SK-N-SH (cell line): ENCODE measurements around the gene CCSER1. TPM values are rescaled to one million over a fixed set of nuclear protein-coding genes. Genes with fewer than 3 reads are reported as not detected.

ENCODE experiments used
- CTCF ChIA-PET: fragments of 300-600, 350-600 bp; formaldehyde crosslinking; extraction: SDS; loops from one replicate; lab custom pipeline; 2021; lab: Yijun Ruan, JAX
- POLR2A ChIA-PET: fragments of 350-600 bp; sonication (Branson Sonifier 250); formaldehyde crosslinking; extraction: SDS; loops from one replicate; lab custom pipeline; 2020; ENCODE audit warnings: antibody characterized with exemption, inconsistent platforms; lab: Yijun Ruan, JAX
- DNase-seq: peaks from one replicate; pipeline ENCODE4 v3.0.0; 2012
- H2AFZ ChIP-seq: fragments of 200-600 bp; sonication (generic); 2 replicates; pipeline ENCODE4 v1.8.1; 2016; ENCODE audit warnings: antibody characterized with exemption, mild to moderate bottlenecking, low read depth
- H3F3A ChIP-seq: fragments of 200-600 bp; sonication (generic); replicated peaks from 2 replicates; pipeline ENCODE3; 2016; ENCODE audit warnings: antibody characterized with exemption, mild to moderate bottlenecking; ENCODE audit not compliant: insufficient read depth
- H3K27ac ChIP-seq, 2 experiments: fragments of 200-500 bp in 1 of 2; fragments of 200-600 bp in 1 of 2; sonication (Bioruptor generic) in 1 of 2; sonication (generic), shearing (Covaris generic) in 1 of 2; 2 replicates each; pipeline versions ENCODE4 v1.5.1 to v1.6.1; 2014 to 2016; ENCODE audit warnings: low read depth in 2 of 2, inconsistent platforms in 1 of 2, low read length in 1 of 2, mild to moderate bottlenecking in 1 of 2, mixed read lengths in 1 of 2
- H3K27me3 ChIP-seq: fragments of 200-600 bp; sonication (generic), shearing (Covaris generic); 2 replicates; pipeline ENCODE4 v1.6.1; 2016; ENCODE audit warnings: mixed run types; ENCODE audit not compliant: insufficient read depth
- H3K36me3 ChIP-seq, 2 experiments: fragments of 200-500 bp in 1 of 2; fragments of 200-600 bp in 1 of 2; sonication (Bioruptor generic) in 1 of 2; sonication (generic) in 1 of 2; replicated peaks in 1 of 2; 2 replicates each; pipeline versions ENCODE3 to v1.5.1; 2014 to 2016; ENCODE audit warnings: low read length in 1 of 2, mild to moderate bottlenecking in 1 of 2; ENCODE audit not compliant: insufficient read depth in 2 of 2, control insufficient read depth in 1 of 2
- H3K4me1 ChIP-seq, 2 experiments: fragments of 200-500 bp in 1 of 2; fragments of 200-600 bp in 1 of 2; sonication (Bioruptor generic) in 1 of 2; sonication (generic), shearing (Covaris generic) in 1 of 2; 2 replicates each; pipeline versions ENCODE4 v1.5.1 to v1.6.1; 2014 to 2016; ENCODE audit warnings: low read depth in 1 of 2, low read length in 1 of 2, mixed run types in 1 of 2; ENCODE audit not compliant: insufficient read depth in 2 of 2, control insufficient read depth in 1 of 2
- H3K4me2 ChIP-seq: fragments of 200-600 bp; sonication (generic), shearing (Covaris generic); 2 replicates; pipeline ENCODE4 v1.6.1; 2017; ENCODE audit warnings: mixed run types
- H3K4me3 ChIP-seq, 2 experiments: fragments of 200-500 bp in 1 of 2; fragments of 200-600 bp in 1 of 2; sonication (Bioruptor generic) in 1 of 2; sonication (generic), shearing (Covaris generic) in 1 of 2; 2 replicates each; pipeline versions ENCODE4 v1.5.1 to v1.8.1; 2014 to 2016; ENCODE audit warnings: low read depth in 2 of 2, inconsistent platforms in 1 of 2, low read length in 1 of 2, mild to moderate bottlenecking in 1 of 2, mixed read lengths in 1 of 2, moderate library complexity in 1 of 2
- H3K79me2 ChIP-seq: fragments of 200-600 bp; sonication (generic); 2 replicates; pipeline ENCODE4 v1.8.1; 2017; ENCODE audit warnings: mild to moderate bottlenecking; ENCODE audit not compliant: insufficient read depth
- H3K9ac ChIP-seq: fragments of 200-600 bp; sonication (generic); 2 replicates; pipeline ENCODE4 v1.6.1; 2017; ENCODE audit warnings: mixed run types
- H3K9me2 ChIP-seq: fragments of 200-600 bp; sonication (generic); 2 replicates; pipeline ENCODE4 v1.6.1; 2017; ENCODE audit warnings: mixed run types
- H3K9me3 ChIP-seq: fragments of 200-600 bp; sonication (generic); 2 replicates; pipeline ENCODE4 v1.6.1; 2017; ENCODE audit warnings: mixed run types, mild to moderate bottlenecking, moderate library complexity
- H4K20me1 ChIP-seq: fragments of 200-600 bp; sonication (generic); 2 replicates; pipeline ENCODE4 v1.6.1; 2017; ENCODE audit warnings: mild to moderate bottlenecking, mixed run types; ENCODE audit not compliant: insufficient read depth
- CTCF ChIP-seq: fragments of 200-600 bp; sonication (generic); IDR thresholded peaks from 2 replicates; pipeline ENCODE4 v1.6.1; 2017; ENCODE audit warnings: antibody characterized with exemption, mild to moderate bottlenecking, moderate library complexity
- ELF1 ChIP-seq: IDR thresholded peaks from 2 replicates; pipeline ENCODE4 v1.4.0; 2012
- MEF2A ChIP-seq: IDR thresholded peaks from 2 replicates; pipeline ENCODE4 v1.4.0; 2012; ENCODE audit warnings: low read depth, borderline replicate concordance
- PBX3 ChIP-seq: IDR thresholded peaks from 2 replicates; pipeline ENCODE4; 2012
- POLR2AphosphoS5 ChIP-seq: IDR thresholded peaks from 2 replicates; pipeline ENCODE4 v1.6.1; 2012; ENCODE audit warnings: low read depth, low read length
- RAD21 ChIP-seq: IDR thresholded peaks from 2 replicates; pipeline ENCODE4 v1.6.1; 2012; ENCODE audit warnings: mild to moderate bottlenecking, low read length
- RCOR1 ChIP-seq: fragments of 150-350 bp; IDR thresholded peaks from 2 replicates; pipeline ENCODE4 v1.6.1; 2017; ENCODE audit warnings: antibody characterized with exemption, low read length
- RFX5 ChIP-seq: IDR thresholded peaks from 2 replicates; pipeline ENCODE4 v1.6.1; 2012; ENCODE audit warnings: mild to moderate bottlenecking, improper control_type of control experiment, low read length
- SIN3A ChIP-seq: IDR thresholded peaks from 2 replicates; pipeline ENCODE4 v1.6.1; 2012; ENCODE audit warnings: low read depth, mild to moderate bottlenecking, low read length, moderate library complexity, borderline replicate concordance
- SMC3 ChIP-seq: IDR thresholded peaks from 2 replicates; pipeline ENCODE4 v1.6.1; 2012; ENCODE audit warnings: low read depth, low read length, improper control_type of control experiment
- TEAD4 ChIP-seq: IDR thresholded peaks from 2 replicates; pipeline ENCODE4 v1.4.0; 2012; ENCODE audit warnings: mild to moderate bottlenecking, borderline replicate concordance; ENCODE audit not compliant: insufficient read depth
- YY1 ChIP-seq: IDR thresholded peaks from 2 replicates; pipeline ENCODE4 v1.4.0; 2012; ENCODE audit warnings: low read depth, mild to moderate bottlenecking
- WGBS: methylation state at CpG from one replicate; pipeline ENCODE4 v1.1.6; 2017; ENCODE audit warnings: low lambda C conversion rate; 5-methylcytosine and 5-hydroxymethylcytosine counted together
- polyA plus RNA-seq, 3 experiments: library from polyadenylated mRNA; depleted of rRNA; stranded (reverse); fragments of >200 nt; gene quantifications; 2 replicates each; pipeline ENCODE4 v1.2.3, GENCODE V29; 2012

Gene CCSER1
- polyA plus RNA-seq, 1 of the 3 experiments (the other 2 are of a cell fraction) = 0.05 TPM

GRCh38 chr4:91471280-91471679, 1344.1 kb downstream of the CCSER1 start:
- no peaks in the 10 kb centered on the region for H3K27me3 ChIP-seq
- H2AFZ ChIP-seq = no peak overlapping the region
- CTCF ChIA-PET = no interaction called here
- H3K27ac ChIP-seq = no peak overlapping the region
- H3K4me2 ChIP-seq = no peak overlapping the region
- H3K9me3 ChIP-seq = no peaks in the 10 kb centered on the region
- H3K9me2 ChIP-seq = no peaks in the 10 kb centered on the region
- POLR2A ChIA-PET = no interaction called here
- no peaks in the 10 kb centered on the region for H4K20me1 ChIP-seq
- H3K9ac ChIP-seq = no peak overlapping the region
- no peaks in the 10 kb centered on the region for H3K79me2 ChIP-seq
- no peaks in the 10 kb centered on the region for H3K36me3 ChIP-seq
- no peak for DNase-seq
- H3F3A ChIP-seq = no peaks in the 10 kb centered on the region
- no peak overlapping the region for H3K4me3 ChIP-seq
- WGBS = 89% methylated on average over 5 of the region's 8 CpGs
- no peaks in the 10 kb centered on the region for H3K4me1 ChIP-seq
- TF ChIP-seq MEF2A = no peak
- no peak for TF ChIP-seq RCOR1
- no peak for TF ChIP-seq ELF1
- no peak for TF ChIP-seq PBX3
- TF ChIP-seq SMC3 = no peak
- TF ChIP-seq RAD21 = no peak
- no peak for TF ChIP-seq YY1

- POLR2A ChIA-PET = no interaction called here
- Histone ChIP-seq H3K4me1 (no peaks in the 10 kb centered on the region), H3K4me2 (no peak overlapping the region), H3K9me2 (no peaks in the 10 kb centered on the region), H3K27me3 (no peaks in the 10 kb centered on the region), H3K9ac (no peak overlapping the region), H3K27ac (no peak overlapping the region), H3K9me3 (no peaks in the 10 kb centered on the region), H3K4me3 (no peak overlapping the region), H2AFZ (no peak overlapping the region), H4K20me1 (no peaks in the 10 kb centered on the region), H3K79me2 (no peaks in the 10 kb centered on the region), H3K36me3 (no peaks in the 10 kb centered on the region), H3F3A (no peaks in the 10 kb centered on the region)
- 38% methylated on average over 4 of the region's 4 CpGs for WGBS
- CTCF ChIA-PET = interaction anchor here (0.6 kb wide), 1 partner anchor 1053 kb away, joined by 3 read pairs; no protein-coding TSS in a partner anchor
- TF ChIP-seq TEAD4 (no peak), POLR2AphosphoS5 (no peak), YY1 (no peak), CTCF (no peak), RAD21 (no peak), RFX5 (no peak), SIN3A (no peak)
- no peak for DNase-seq
Observed at GRCh38 chr4:91472046-91472445, 1344.9 kb downstream of the CCSER1 start.
